Nasal cavity respiratory epithelium epithelial cell of viscerocranial mucosa (primary cell): ENCODE measurements around the gene SPINT1. TPM values are rescaled to one million over a fixed set of nuclear protein-coding genes. Genes with fewer than 3 reads are reported as not detected.

Source experiments
- total RNA-seq: library from RNA; depleted of rRNA; stranded (reverse); fragments of >200 nt; gene quantifications from 2 replicates; pipeline ENCODE4 v1.2.3, GENCODE V29; 2014

Gene SPINT1
- total RNA-seq: 196 and 485 TPM in 2 replicates

DNA sequence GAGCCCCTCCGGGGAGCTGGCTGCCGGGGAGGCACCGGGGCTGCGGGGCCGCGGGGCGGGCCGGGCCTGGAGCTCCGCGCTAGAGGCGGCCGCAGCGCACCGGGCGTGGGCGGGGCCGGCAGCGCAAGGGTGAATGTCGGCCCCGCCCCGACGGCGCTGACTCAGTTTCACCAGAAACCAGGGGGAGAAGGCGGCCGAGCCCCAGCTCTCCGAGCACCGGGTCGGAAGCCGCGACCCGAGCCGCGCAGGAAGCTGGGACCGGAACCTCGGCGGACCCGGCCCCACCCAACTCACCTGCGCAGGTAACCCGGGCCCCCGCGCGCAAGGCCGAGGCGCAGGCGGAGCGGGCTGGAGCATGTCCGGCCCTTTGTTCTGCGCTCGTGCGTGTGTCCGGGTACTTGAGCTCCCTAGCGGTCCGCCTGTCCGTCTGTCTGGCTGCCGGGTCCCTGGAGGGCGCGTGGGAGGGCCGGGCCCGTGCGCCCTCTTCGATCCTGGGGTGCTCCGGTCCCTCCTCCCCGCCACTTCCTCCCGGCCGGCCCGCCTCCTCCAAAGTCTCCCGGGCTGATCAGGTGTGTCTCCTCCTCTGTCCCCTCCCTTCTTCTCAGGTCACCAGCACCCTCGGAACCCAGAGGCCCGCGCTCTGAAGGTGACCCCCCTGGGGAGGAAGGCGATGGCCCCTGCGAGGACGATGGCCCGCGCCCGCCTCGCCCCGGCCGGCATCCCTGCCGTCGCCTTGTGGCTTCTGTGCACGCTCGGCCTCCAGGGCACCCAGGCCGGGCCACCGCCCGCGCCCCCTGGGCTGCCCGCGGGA, at the start of gene SPINT1:
SPINT1 (plus strand) TSS at position 164 of the 811 bp plus-strand sequence; CDS start at position 671, 507 bp downstream.

DNA sequence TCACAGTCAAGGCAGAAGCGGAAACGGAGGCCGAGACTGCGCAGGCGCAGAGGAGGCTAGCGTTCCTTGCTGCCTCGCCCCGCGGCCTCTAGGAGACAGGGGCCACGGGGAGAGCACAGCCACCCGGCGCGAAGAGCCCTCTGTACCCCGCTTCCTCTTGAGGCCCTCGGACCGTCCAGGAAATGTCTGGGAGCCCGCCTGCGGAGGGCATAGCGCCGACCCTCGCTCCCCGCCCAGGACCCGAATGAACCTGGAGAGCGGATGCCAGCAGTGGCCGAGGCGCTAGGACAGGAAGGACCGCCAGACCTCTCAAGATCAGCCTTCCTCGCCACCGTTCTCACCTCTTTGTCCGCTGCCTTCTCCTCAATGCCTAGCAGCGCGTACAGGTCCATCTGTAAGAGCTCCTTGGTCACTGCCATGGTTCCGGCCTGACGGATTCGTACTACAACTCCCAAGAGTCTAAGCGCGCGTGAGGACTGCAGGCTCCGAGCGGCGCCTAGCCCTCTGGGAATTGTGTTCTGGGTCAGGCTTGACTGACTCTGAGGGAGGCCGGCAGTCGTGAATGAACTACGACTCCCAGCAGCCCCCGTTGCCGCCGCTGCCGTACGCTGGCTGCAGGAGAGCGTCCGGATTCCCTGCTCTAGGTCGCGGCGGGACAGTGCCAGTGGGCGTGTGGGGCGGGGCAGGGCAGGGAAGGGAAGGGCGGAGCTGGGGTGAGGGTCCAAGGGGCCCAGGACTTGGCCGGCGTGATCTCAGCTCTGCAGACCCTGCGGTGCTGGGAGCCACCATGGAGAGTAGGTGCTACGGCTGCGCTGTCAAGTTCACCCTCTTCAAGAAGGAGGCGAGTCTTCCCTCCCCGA, 36.6 kb upstream of the SPINT1 start, which contains the start of the genes DNAJC17 and ZFYVE19:
DNAJC17 (minus strand) TSS at position 446 of the 860 bp plus-strand sequence; CDS start at position 419, 27 bp downstream.
ZFYVE19 (plus strand) TSS at position 62 of the 860 bp plus-strand sequence; CDS start at position 563, 501 bp downstream.

DNA sequence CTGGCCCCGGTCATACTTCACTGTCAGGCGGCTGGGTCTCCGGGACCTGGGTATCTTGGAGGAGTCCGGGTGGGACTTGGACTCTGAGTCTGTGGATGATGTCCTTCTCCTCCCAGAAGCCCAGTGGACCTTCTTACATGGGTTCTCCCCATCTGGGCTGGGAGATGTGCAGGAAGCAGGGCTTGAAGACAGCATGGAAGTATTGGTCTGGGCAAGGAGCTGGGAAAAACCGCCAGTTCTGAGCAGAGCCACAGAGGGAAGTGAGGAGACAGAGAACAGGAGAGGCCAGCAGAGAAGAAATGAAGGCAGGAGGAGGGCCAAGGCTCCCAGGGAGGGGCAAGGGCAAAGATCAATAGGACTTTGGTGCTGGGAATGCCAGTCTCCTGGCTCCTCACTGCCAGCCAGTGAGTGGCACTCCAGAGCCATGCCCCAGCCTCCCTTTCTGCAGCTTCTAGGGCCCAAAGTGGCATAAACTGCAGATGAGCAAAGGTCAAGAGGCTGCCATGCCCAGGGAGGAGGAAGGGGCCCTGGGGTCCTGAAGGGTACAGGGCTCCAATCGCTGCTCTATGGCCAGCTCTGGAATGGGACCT, 15.3 kb upstream of the SPINT1 start, which contains the start of gene PPP1R14D:
PPP1R14D (minus strand) TSS at position 262 of the 590 bp plus-strand sequence; CDS start at position 195, 67 bp downstream.

DNA sequence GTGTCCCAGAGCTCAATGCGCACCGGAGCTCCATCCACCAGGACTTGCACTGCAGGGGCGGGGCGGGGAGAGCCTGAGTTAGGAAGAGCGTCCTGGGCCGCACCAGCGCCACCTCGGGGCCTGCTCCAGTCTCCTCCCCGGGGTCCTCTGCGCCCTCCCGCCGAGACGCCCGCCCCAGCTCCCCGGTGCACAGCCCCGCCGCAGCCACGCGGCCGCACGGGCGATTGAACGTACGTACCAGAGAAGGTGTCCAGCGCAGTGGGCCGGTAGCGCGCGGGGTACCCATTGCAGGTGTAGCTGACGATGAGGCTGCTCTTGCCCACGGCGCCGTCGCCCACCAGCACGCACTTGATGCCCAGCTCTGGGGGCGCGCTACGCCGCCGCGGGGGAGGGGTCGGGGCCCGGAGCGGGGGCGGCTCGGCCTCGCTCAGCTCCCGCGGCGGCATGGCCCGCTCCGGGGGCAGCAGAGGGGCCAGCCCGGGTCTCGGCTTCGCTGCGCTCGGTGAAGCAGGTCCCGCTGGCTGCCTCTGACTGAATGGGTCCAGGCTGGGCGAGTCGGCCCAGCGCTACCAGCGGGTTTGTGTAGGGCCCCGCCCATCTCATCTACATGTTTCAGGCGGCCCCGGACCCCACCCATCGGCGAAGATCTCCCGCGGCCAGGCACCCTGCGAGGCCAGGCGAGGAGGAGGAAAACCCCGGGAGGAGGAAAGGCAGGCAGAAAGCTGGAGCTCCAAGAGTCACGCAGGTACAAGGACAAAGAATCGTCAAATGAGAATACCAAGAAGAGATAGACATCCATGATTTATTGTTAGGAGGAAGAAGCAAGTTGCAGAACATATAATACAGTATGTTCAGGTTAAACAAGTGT, 30.1 kb downstream of the SPINT1 start, which contains the start of gene RHOV:
RHOV (minus strand) TSS at position 541 of the 868 bp plus-strand sequence; CDS start at position 446, 95 bp downstream.

DNA sequence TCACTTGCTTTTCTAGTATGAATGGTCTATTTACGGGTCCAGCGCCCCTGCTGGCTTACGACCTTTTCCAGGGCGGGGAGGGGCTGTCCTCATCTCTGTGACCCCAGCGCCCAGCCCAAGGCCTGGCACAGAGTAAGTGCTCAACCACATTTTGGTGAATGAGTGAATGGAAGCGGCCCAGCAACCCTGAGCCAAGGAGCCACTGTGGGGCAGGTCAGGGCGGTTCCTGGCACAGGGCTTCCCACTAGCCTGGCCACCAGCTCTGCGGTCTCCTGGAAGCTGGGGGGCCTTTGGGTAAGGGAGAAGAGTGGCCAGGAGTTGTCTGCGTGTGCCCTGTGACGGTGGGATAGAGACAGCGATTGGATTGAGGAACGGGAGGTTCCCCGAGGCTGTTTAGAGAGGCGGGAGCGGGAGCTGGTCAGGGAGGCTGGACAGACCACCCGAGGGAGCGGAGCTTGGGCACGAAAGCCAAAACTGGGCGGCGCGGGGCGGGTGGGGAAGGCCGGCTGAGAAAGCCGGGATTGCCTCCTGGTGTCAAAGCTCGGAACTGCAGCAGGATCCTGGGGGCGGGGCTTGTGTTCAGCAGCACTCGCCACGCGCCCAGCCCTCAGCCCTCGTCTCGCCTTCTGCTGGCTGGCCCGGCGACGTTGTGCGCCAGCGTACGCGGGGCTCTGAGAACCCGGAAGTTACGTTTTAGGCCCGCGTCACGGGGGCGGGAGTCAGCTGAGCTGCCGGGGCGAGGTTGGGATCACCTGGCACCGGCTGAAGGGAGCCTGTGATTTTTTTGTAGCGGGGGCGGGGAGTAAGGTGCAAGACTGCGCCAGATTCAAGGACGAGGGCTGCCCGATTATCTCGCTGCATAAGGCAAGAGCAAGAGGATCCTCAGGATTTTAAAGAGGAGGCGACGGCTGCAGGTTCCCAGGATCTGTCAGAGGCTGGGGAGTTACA, 50.2 kb downstream of the SPINT1 start, which contains the start of gene VPS18:
VPS18 (plus strand) TSS at position 718 of the 948 bp plus-strand sequence. CDS start 319 bp downstream, outside the sequence.

Other genes with a start within 250 kb of the SPINT1 start
- 0.36 and 0.68 TPM in 2 replicates for gene KNL1, start 249.8 kb upstream of the SPINT1 start, total RNA-seq
- 0.28 and 0.34 TPM in 2 replicates for gene RAD51, start 148.9 kb upstream of the SPINT1 start, total RNA-seq
- 22.2 and 27.6 TPM in 2 replicates for gene RMDN3, start 88.8 kb upstream of the SPINT1 start, total RNA-seq
- gene GCHFR, start 80.0 kb upstream of the SPINT1 start, total RNA-seq: 4.3 and 15.7 TPM in 2 replicates
- gene C15orf62, start 74.1 kb upstream of the SPINT1 start, total RNA-seq: 1.1 and 1.7 TPM in 2 replicates
- gene ZFYVE19, start 37.0 kb upstream of the SPINT1 start, total RNA-seq: 18.8 and 30.3 TPM in 2 replicates
- gene DNAJC17, start 36.6 kb upstream of the SPINT1 start, total RNA-seq: 25.8 and 27.0 TPM in 2 replicates
- gene PPP1R14D, start 15.3 kb upstream of the SPINT1 start, total RNA-seq: not detected in 2 replicates
- gene RHOV, start 30.2 kb downstream of the SPINT1 start, total RNA-seq: 6.2 and 37.3 TPM in 2 replicates
- gene VPS18, start 50.4 kb downstream of the SPINT1 start, total RNA-seq: 23.2 and 47.6 TPM in 2 replicates
- gene DLL4, start 85.3 kb downstream of the SPINT1 start, total RNA-seq: under 0.01 and 0.07 TPM in 2 replicates
- 63.7 and 81.0 TPM in 2 replicates for gene CHAC1, start 109.4 kb downstream of the SPINT1 start, total RNA-seq